Parathyroid adenoma (tissue), 2 donors: ENCODE measurements around the gene EPB41.
"Not testable (repeated sequence)": the region's sequence is repeated elsewhere in the genome, so short reads cannot be mapped to it uniquely, and the experiment has no call there.

ENCODE experiments used
- H2AFZ ChIP-seq: fragments of 300-600 bp; sonication (generic); one replicate; pipeline ENCODE4 v1.7.0; 2017; ENCODE audit warnings: antibody characterized with exemption, mild to moderate bottlenecking
- H3K27ac ChIP-seq: fragments of 300-600 bp; sonication (generic); one replicate; pipeline ENCODE4 v1.7.0; 2017
- H3K27me3 ChIP-seq: fragments of 300-600 bp; sonication (generic); one replicate; pipeline ENCODE4 v1.7.0; 2017; ENCODE audit warnings: low read length; ENCODE audit not compliant: control insufficient read depth, insufficient read depth
- H3K36me3 ChIP-seq: fragments of 300-600 bp; sonication (generic); one replicate; pipeline ENCODE4 v1.7.0; 2017; ENCODE audit warnings: low read length; ENCODE audit not compliant: control insufficient read depth, insufficient read depth
- H3K4me1 ChIP-seq: fragments of 300-600 bp; sonication (generic); one replicate; pipeline ENCODE4 v1.7.0; 2017; ENCODE audit warnings: control low read depth
- H3K4me2 ChIP-seq: fragments of 300-600 bp; sonication (generic); one replicate; pipeline ENCODE4 v1.7.0; 2017; ENCODE audit warnings: low read length
- H3K4me3 ChIP-seq: fragments of 300-600 bp; sonication (generic); one replicate; pipeline ENCODE4 v1.7.0; 2017; ENCODE audit warnings: low read depth, low read length
- H3K79me2 ChIP-seq: fragments of 300-600 bp; sonication (generic); one replicate; pipeline ENCODE4 v1.7.0; 2017; ENCODE audit warnings: control low read depth
- H3K9ac ChIP-seq: fragments of 300-600 bp; sonication (generic); one replicate; pipeline ENCODE4 v1.7.0; 2017; ENCODE audit warnings: mild to moderate bottlenecking
- H3K9me3 ChIP-seq: fragments of 300-600 bp; sonication (generic); one replicate; pipeline ENCODE4 v1.7.0; 2017; ENCODE audit warnings: low read length; ENCODE audit not compliant: control insufficient read depth
- TF ChIP-seq, protein P1 (sequence below): fragments of 300-600 bp; sonication (generic); IDR thresholded peaks from one replicate; pipeline ENCODE4 v1.7.0; 2017; ENCODE audit warnings: antibody characterized with exemption, mild to moderate bottlenecking
- donor health status: primary hyperparathyroidism.

EPB41 gene

DNA sequence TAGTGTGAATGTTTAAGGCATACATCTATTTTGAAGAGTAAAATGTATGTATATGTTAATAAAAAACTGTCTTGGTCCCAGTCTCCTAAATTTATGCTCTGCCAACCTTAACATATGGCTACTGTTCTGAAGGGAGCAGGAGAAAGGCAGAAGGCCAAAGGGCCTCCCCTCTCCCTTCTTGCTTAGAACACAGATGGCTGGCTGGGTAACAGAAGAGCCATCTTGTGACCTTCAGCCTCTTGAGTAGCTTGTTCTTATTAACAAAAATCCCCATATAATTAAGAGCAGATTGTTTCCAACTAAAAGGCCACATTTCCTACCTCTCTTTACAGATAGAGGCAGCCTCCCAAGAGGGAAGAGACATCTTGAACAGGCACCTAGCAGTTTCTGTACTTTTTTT lies 36.1 kb downstream of the EPB41 start:
- TF ChIP-seq, protein P1, sequence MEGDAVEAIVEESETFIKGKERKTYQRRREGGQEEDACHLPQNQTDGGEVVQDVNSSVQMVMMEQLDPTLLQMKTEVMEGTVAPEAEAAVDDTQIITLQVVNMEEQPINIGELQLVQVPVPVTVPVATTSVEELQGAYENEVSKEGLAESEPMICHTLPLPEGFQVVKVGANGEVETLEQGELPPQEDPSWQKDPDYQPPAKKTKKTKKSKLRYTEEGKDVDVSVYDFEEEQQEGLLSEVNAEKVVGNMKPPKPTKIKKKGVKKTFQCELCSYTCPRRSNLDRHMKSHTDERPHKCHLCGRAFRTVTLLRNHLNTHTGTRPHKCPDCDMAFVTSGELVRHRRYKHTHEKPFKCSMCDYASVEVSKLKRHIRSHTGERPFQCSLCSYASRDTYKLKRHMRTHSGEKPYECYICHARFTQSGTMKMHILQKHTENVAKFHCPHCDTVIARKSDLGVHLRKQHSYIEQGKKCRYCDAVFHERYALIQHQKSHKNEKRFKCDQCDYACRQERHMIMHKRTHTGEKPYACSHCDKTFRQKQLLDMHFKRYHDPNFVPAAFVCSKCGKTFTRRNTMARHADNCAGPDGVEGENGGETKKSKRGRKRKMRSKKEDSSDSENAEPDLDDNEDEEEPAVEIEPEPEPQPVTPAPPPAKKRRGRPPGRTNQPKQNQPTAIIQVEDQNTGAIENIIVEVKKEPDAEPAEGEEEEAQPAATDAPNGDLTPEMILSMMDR = no peak
- H3K4me1 ChIP-seq = no peaks in the 10 kb centered on the region
- H3K27ac ChIP-seq = no peak overlapping the region
- no peaks in the 10 kb centered on the region for H3K9me3 ChIP-seq
- no peaks in the 10 kb centered on the region for H3K36me3 ChIP-seq
- no peak overlapping the region for H3K9ac ChIP-seq
- H3K27me3 ChIP-seq = no peaks in the 10 kb centered on the region
- no peak overlapping the region for H3K4me3 ChIP-seq
- H2AFZ ChIP-seq = no peak overlapping the region
- no peak overlapping the region for H3K4me2 ChIP-seq
- no peaks in the 10 kb centered on the region for H3K79me2 ChIP-seq

DNA sequence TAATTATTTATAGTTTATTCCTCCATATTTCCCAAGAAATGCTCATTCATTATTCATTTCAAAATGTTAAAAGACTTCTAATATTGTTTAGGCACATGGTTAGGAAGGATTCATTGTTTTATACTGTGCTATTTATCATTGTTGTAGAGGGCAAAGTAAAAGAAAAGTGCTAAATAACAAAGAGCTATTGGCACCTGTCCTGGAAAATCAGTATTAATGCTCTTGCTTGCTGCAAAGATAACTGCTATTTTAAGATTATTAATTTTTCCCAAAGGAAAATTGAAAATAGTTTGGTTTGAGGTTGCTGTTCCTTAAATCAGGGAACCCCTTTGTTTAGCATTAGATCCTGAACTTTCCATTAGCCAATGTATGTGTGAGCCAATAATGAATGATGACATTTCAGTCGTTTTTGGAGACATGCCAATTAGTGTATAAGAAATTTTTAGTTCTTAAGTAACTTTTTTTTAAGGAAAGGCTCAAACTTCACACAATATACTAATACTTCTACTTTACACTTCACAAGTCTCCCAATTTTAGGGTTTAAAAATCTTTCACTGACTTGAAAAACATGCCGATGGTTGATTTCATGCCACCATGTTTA lies 39.9 kb downstream of the EPB41 start:
- H2AFZ ChIP-seq = no peak overlapping the region
- H3K4me3 ChIP-seq = no peak overlapping the region
- H3K9me3 ChIP-seq = no peaks in the 10 kb centered on the region
- no peak overlapping the region for H3K27ac ChIP-seq
- TF ChIP-seq, protein P1 = no peak
- H3K79me2 ChIP-seq = no peaks in the 10 kb centered on the region
- H3K36me3 ChIP-seq = no peaks in the 10 kb centered on the region
- H3K4me2 ChIP-seq = no peak overlapping the region
- no peaks in the 10 kb centered on the region for H3K4me1 ChIP-seq
- H3K27me3 ChIP-seq = no peaks in the 10 kb centered on the region
- no peak overlapping the region for H3K9ac ChIP-seq

DNA sequence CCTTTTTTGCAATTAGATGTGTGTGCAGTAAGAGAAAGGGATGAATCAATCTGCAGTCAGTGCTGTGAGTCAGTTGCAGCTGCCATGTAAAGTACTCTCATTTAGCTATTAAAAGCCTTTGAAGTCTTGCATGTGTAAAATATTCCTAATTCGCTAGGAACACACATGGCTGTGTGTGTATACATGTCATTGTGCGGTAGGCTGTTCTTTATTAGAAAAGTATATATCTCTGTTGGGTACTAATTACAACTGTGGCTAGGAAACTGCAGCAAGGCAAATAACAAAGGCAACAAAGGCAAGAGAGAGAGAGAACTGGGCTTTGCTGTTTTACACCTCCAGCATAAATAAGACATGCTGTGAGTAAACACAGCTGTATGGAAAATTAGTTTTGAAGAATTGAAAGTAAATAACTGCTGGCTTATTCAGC lies 41.7 kb downstream of the EPB41 start:
- Histone ChIP-seq H3K9me3 (no peaks in the 10 kb centered on the region), H3K36me3 (no peaks in the 10 kb centered on the region), H2AFZ (no peak overlapping the region), H3K4me1 (no peaks in the 10 kb centered on the region), H3K4me3 (no peak overlapping the region), H3K27me3 (no peaks in the 10 kb centered on the region), H3K9ac (no peak overlapping the region), H3K4me2 (no peak overlapping the region), H3K27ac (no peak overlapping the region), H3K79me2 (no peaks in the 10 kb centered on the region)
- TF ChIP-seq, protein P1 = no peak

DNA sequence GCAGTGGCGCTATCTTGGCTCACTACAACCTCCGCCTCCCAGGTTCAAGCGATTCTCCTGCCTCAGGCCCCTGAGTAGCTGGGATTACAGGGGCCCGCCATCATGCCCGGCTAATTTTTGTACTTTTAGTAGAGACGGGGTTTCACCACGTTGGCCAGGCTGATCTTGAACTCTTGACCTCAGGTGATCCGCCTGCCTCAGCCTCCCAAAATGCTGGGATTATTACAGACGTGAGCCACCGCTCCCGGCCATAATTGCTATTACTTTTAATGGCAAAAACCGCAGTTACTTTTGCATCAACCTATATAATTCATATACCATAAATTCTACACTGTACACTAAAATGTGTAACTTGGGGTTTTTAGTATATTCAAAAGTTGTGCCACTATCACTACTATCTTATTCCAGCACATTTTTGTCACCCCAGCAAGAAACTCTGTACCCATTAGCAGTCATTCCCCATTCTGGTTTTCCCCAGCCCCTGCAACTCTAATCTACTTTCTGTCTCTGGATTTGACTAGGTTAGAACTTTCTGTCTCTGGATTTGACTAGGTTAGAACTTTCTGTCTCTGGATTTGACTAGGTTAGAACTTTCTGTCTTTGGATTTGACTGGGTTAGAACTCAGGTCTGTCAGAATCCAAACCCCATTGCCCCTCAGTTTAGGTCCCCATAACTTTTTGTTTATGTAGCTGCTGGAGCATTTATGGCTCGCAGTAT lies 47.9 kb downstream of the EPB41 start:
- H3K9me3 ChIP-seq, H3K9ac ChIP-seq, H3K36me3 ChIP-seq, H3K79me2 ChIP-seq, H3K27ac ChIP-seq, H2AFZ ChIP-seq, H3K4me3 ChIP-seq, H3K4me2 ChIP-seq, H3K27me3 ChIP-seq, H3K4me1 ChIP-seq: not testable (repeated sequence)

DNA sequence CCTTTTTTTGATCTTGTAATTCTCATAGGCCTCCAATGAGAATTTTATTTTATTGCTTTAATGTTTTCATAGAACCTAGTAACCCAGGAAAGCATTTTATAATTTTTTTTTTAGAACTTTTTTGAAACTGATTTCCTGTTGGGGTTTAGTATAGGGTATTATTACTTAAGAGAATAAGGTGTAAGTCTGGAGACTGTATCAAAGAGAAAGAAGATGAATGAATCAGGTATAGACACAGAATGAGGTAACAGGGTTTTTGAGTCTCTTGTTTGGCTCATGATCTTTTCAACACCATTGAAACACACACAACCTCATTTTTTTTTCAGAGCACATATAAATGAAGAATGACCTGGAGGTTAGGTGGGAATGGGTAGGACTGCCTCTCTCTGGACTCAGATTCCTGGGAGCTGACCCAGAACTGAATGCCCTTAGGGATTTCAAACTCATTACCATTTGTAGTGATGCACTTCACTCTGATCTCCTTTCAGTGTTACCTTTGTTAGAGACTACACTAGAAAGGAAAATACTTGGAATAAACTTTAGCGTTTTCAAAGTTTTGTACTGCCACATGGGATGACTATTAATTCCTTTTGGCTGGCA lies 51.0 kb downstream of the EPB41 start:
- Histone ChIP-seq H3K9ac (no peak overlapping the region), H3K4me3 (no peak overlapping the region), H2AFZ (no peak overlapping the region), H3K36me3 (no peaks in the 10 kb centered on the region), H3K27ac (no peak overlapping the region), H3K27me3 (no peaks in the 10 kb centered on the region), H3K9me3 (no peaks in the 10 kb centered on the region), H3K4me1 (no peaks in the 10 kb centered on the region), H3K4me2 (no peak overlapping the region), H3K79me2 (no peaks in the 10 kb centered on the region)
- TF ChIP-seq, protein P1 = no peak
